ENCODE data around the gene LYG1. TPM values are rescaled to one million over a fixed set of nuclear protein-coding genes. Genes with fewer than 3 reads are reported as not detected.

The LYG1 gene
- polyA plus RNA-seq, 3 donors from 2014 or later, result 0.61 TPM; not detected in 2

GRCh38 chr2:99249951-99250350 lies 51.0 kb downstream of the LYG1 start:
- Mint-ChIP-seq H3K36me3 (peaks cover 9 to 15% (median 9%) of the 10 kb centered on the region in 3 donors), H3K27me3 (ENCODE audit: low read depth in 3 of 3) (peaks cover 0 to 1% (median 0%) of the 10 kb centered on the region in 3 donors), H3K4me1 (no peaks in the 10 kb centered on the region), H3K9me3 (no peaks in the 10 kb centered on the region), H3K4me3 (no peak overlapping the region), H3K27ac (no peak overlapping the region)
- DNase-seq, result no peak

- H3K4me1 Mint-ChIP-seq, result no peaks in the 10 kb centered on the region
- peaks cover 3 to 11% (median 11%) of the 10 kb centered on the region in 3 donors for H3K36me3 Mint-ChIP-seq
- no peak for DNase-seq
- no peak overlapping the region for H3K27ac Mint-ChIP-seq
- no peak overlapping the region for H3K4me3 Mint-ChIP-seq
- H3K27me3 Mint-ChIP-seq (ENCODE audit: low read depth in 3 of 3), result peaks cover 0 to 1% (median 0%) of the 10 kb centered on the region in 3 donors
- H3K9me3 Mint-ChIP-seq, result no peaks in the 10 kb centered on the region
Measured at GRCh38 chr2:99242151-99242550, 58.8 kb downstream of the LYG1 start.

GRCh38 chr2:99240431-99240830 lies 60.6 kb downstream of the LYG1 start:
- Mint-ChIP-seq H3K4me3 (no peak overlapping the region), H3K36me3 (peaks cover 0 to 7% (median 0%) of the 10 kb centered on the region in 3 donors), H3K27me3 (ENCODE audit: low read depth in 3 of 3) (peaks cover 0 to 1% (median 0%) of the 10 kb centered on the region in 3 donors), H3K4me1 (no peaks in the 10 kb centered on the region), H3K9me3 (no peaks in the 10 kb centered on the region), H3K27ac (no peak overlapping the region)
- no peak for DNase-seq

GRCh38 chr2:99238599-99238998 lies 62.4 kb downstream of the LYG1 start:
- no peak overlapping the region for H3K27ac Mint-ChIP-seq
- peaks cover 0 to 7% (median 0%) of the 10 kb centered on the region in 3 donors for H3K36me3 Mint-ChIP-seq
- peaks cover 0 to 1% (median 0%) of the 10 kb centered on the region in 3 donors for H3K27me3 Mint-ChIP-seq (ENCODE audit: low read depth in 3 of 3)
- no peak for DNase-seq
- H3K4me1 Mint-ChIP-seq, result no peaks in the 10 kb centered on the region
- H3K4me3 Mint-ChIP-seq, result no peak overlapping the region
- peaks cover 0 to 2% (median 0%) of the 10 kb centered on the region in 6 donors for H3K9me3 Mint-ChIP-seq

Other genes starting within 250 kb of the LYG1 start
- gene C2orf15, start 159.5 kb downstream of the LYG1 start, polyA plus RNA-seq, result 1 to 10 TPM in 2 of 3 donors, under 1 TPM in 1; 0.80 to 3.4 (median 2.4) TPM
- gene TSGA10, start 146.3 kb downstream of the LYG1 start, polyA plus RNA-seq, result 10 to 100 TPM in 2 of 3 donors, 1 to 10 TPM in 1; 7.9 to 15.9 (median 11.0) TPM
- 10 to 100 TPM; 11.6 to 21.3 (median 20.7) TPM for gene LIPT1, start 146.2 kb downstream of the LYG1 start, polyA plus RNA-seq
- gene MITD1, start 120.1 kb downstream of the LYG1 start, polyA plus RNA-seq, result 10 to 100 TPM; 29.5 to 53.3 (median 30.4) TPM
- gene MRPL30, start 120.0 kb downstream of the LYG1 start, polyA plus RNA-seq, result 10 to 100 TPM; 18.0 to 20.5 (median 18.3) TPM
- gene LYG2, start 45.5 kb downstream of the LYG1 start, polyA plus RNA-seq, result not detected
- gene TXNDC9, start 35.1 kb upstream of the LYG1 start, polyA plus RNA-seq, result 10 to 100 TPM; 58.7 to 74.6 (median 61.4) TPM
- 10 to 100 TPM in 1 of 3 donors, 1 to 10 TPM in 2; 2.8 to 14.3 (median 2.9) TPM for gene EIF5B, start 36.2 kb upstream of the LYG1 start, polyA plus RNA-seq
- gene REV1, start 188.8 kb upstream of the LYG1 start, polyA plus RNA-seq, result 10 to 100 TPM; 11.5 to 14.5 (median 14.3) TPM